WTC11 (cell line): ENCODE data around the gene DOC2A. TPM values are rescaled to one million over a fixed set of nuclear protein-coding genes. Genes with fewer than 3 reads are reported as not detected.

Source experiments
- CREB1 ChIP-seq: sonication (generic); formaldehyde crosslinking; IDR thresholded peaks from 2 replicates; pipeline ENCODE4 v1.8.0; 2023; ENCODE audit warnings: mild to moderate bottlenecking, missing genetic modification reagents
- CREM ChIP-seq: sonication (generic); formaldehyde crosslinking; IDR thresholded peaks from 2 replicates; pipeline ENCODE4 v1.8.1; 2022; ENCODE audit warnings: mild to moderate bottlenecking, missing genetic modification reagents, moderate library complexity
- NR1H2 ChIP-seq: sonication (generic); formaldehyde crosslinking; IDR thresholded peaks from 2 replicates; pipeline ENCODE4 v1.9.0; 2021; ENCODE audit warnings: mild to moderate bottlenecking, moderate library complexity, missing genetic modification reagents
- RORB ChIP-seq: fragments of 250-450 bp; sonication (Bioruptor Pico); IDR thresholded peaks from 2 replicates; pipeline ENCODE4 v1.9.0; 2021; ENCODE audit warnings: mild to moderate bottlenecking
- SP1 ChIP-seq: sonication (generic); formaldehyde crosslinking; conservative IDR thresholded peaks from 2 replicates; pipeline ENCODE4 v1.8.1; 2022; ENCODE audit warnings: missing genetic modification reagents
- TCF7 ChIP-seq: sonication (generic); formaldehyde crosslinking; IDR thresholded peaks from 2 replicates; pipeline ENCODE4 v1.8.0; 2022; ENCODE audit warnings: mild to moderate bottlenecking, low read depth, missing genetic modification reagents, moderate library complexity
- TP53 ChIP-seq: sonication (generic); formaldehyde crosslinking; IDR thresholded peaks from 2 replicates; pipeline ENCODE4 v1.8.1; 2023; ENCODE audit warnings: mild to moderate bottlenecking, missing genetic modification reagents
- ZBTB21 ChIP-seq: sonication (generic); formaldehyde crosslinking; IDR thresholded peaks from 2 replicates; pipeline ENCODE4 v1.8.1; 2023; ENCODE audit warnings: mild to moderate bottlenecking, missing genetic modification reagents, borderline replicate concordance
- ZNF219 ChIP-seq: sonication (generic); formaldehyde crosslinking; IDR thresholded peaks from 2 replicates; pipeline ENCODE4 v1.8.0; 2023; ENCODE audit warnings: missing genetic modification reagents, mild to moderate bottlenecking, borderline replicate concordance
- ZNF232 ChIP-seq: sonication (generic); formaldehyde crosslinking; IDR thresholded peaks from 2 replicates; pipeline ENCODE4 v1.8.0; 2022; ENCODE audit warnings: mild to moderate bottlenecking, missing genetic modification reagents
- ZNF671 ChIP-seq: fragments of 250-450 bp; sonication (Bioruptor Pico); IDR thresholded peaks from 2 replicates; pipeline ENCODE4 v1.8.0; 2021; ENCODE audit warnings: mild to moderate bottlenecking
- total RNA-seq: library from RNA; stranded (reverse); gene quantifications from 3 replicates; pipeline ENCODE4 v1.2.3, GENCODE V29; 2021
- TF ChIP-seq, protein P1 (sequence below): fragments of 250-450 bp; sonication (Bioruptor Pico); IDR thresholded peaks from 2 replicates; pipeline ENCODE4 v1.9.0; 2021; ENCODE audit warnings: moderate library complexity, mild to moderate bottlenecking, inconsistent platforms, borderline replicate concordance
- TF ChIP-seq, protein P2 (sequence below): fragments of 250-450 bp; sonication (Bioruptor Pico); IDR thresholded peaks from 2 replicates; pipeline ENCODE4 v1.9.0; 2021; ENCODE audit warnings: mild to moderate bottlenecking, borderline replicate concordance
- TF ChIP-seq, protein P3 (sequence below): fragments of 250-450 bp; sonication (Bioruptor Pico); conservative IDR thresholded peaks from 2 replicates; pipeline ENCODE4 v1.9.0; 2021; ENCODE audit warnings: mild to moderate bottlenecking
- TF ChIP-seq, protein P4 (sequence below): sonication (generic); formaldehyde crosslinking; conservative IDR thresholded peaks from 2 replicates; pipeline ENCODE4 v1.8.1; 2022; ENCODE audit warnings: mild to moderate bottlenecking, missing genetic modification reagents
- TF ChIP-seq, protein P5 (sequence below): sonication (generic); formaldehyde crosslinking; IDR thresholded peaks from 2 replicates; pipeline ENCODE4 v1.8.0; 2023; ENCODE audit warnings: missing genetic modification reagents, mild to moderate bottlenecking, borderline replicate concordance
- TF ChIP-seq, protein P6 (sequence below): sonication (generic); formaldehyde crosslinking; IDR thresholded peaks from 2 replicates; pipeline ENCODE4 v1.8.0; 2023; ENCODE audit warnings: missing genetic modification reagents
- TF ChIP-seq, protein P7 (sequence below): sonication (generic); formaldehyde crosslinking; IDR thresholded peaks from 2 replicates; pipeline ENCODE4 v1.8.1; 2022; ENCODE audit warnings: mild to moderate bottlenecking, missing genetic modification reagents, moderate library complexity, borderline replicate concordance
- TF ChIP-seq, protein P8 (sequence below): fragments of 250-450 bp; sonication (Bioruptor Pico); IDR thresholded peaks from 2 replicates; pipeline ENCODE4 v1.8.0; 2021; ENCODE audit warnings: mild to moderate bottlenecking
- TF ChIP-seq, protein P9 (sequence below): sonication (generic); formaldehyde crosslinking; IDR thresholded peaks from 2 replicates; pipeline ENCODE4 v1.8.1; 2023; ENCODE audit warnings: mild to moderate bottlenecking, moderate library complexity, missing genetic modification reagents

Gene DOC2A
- total RNA-seq, 1 experiment from 2014 or later: 10.8 TPM

DNA sequence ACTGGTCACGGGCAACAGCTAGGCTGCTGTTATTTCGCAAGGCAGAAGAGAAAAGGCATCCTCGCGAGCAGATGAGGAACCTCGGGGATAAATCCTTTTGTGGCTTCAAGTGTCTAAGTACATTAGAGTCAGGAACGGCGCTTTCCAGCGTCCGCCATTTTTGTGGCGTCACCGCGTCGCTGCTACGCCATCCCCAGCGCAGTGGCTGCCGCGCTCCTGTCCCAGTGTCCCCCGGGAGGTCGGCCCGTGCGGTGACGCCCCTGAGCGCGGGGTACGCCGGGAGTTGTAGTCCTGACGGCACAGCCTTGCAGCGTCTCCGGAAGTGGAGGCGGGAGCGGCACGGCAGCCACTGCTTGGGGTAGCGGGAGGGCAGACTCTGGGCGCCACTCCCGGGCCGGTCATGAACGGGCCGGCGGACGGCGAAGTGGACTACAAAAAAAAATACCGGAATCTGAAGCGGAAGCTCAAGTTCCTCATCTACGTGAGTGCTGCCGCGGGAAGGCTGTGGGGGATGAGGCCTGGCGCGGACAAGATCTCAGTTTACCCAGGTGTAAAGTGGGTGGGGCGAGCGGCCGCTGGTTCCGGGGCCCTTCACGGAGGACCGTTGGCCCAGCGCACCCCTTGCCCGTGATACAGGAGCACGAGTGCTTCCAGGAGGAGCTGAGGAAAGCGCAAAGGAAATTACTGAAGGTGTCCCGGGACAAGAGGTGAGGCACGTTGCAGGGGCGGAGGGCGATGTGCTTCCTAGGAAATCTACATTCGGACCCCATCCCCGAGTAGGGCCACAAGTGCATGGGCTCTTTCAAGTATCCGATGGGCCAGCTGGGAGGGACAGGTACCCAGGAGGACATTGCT lies 14.7 kb downstream of the DOC2A start, which contains the start of gene INO80E (continued):
- TF ChIP-seq, protein P1, sequence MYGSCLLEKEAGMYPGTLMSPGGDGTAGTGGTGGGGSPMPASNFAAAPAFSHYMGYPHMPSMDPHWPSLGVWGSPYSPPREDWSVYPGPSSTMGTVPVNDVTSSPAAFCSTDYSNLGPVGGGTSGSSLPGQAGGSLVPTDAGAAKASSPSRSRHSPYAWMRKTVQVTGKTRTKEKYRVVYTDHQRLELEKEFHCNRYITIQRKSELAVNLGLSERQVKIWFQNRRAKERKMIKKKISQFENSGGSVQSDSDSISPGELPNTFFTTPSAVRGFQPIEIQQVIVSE: no peak
- TF ChIP-seq, protein P2, sequence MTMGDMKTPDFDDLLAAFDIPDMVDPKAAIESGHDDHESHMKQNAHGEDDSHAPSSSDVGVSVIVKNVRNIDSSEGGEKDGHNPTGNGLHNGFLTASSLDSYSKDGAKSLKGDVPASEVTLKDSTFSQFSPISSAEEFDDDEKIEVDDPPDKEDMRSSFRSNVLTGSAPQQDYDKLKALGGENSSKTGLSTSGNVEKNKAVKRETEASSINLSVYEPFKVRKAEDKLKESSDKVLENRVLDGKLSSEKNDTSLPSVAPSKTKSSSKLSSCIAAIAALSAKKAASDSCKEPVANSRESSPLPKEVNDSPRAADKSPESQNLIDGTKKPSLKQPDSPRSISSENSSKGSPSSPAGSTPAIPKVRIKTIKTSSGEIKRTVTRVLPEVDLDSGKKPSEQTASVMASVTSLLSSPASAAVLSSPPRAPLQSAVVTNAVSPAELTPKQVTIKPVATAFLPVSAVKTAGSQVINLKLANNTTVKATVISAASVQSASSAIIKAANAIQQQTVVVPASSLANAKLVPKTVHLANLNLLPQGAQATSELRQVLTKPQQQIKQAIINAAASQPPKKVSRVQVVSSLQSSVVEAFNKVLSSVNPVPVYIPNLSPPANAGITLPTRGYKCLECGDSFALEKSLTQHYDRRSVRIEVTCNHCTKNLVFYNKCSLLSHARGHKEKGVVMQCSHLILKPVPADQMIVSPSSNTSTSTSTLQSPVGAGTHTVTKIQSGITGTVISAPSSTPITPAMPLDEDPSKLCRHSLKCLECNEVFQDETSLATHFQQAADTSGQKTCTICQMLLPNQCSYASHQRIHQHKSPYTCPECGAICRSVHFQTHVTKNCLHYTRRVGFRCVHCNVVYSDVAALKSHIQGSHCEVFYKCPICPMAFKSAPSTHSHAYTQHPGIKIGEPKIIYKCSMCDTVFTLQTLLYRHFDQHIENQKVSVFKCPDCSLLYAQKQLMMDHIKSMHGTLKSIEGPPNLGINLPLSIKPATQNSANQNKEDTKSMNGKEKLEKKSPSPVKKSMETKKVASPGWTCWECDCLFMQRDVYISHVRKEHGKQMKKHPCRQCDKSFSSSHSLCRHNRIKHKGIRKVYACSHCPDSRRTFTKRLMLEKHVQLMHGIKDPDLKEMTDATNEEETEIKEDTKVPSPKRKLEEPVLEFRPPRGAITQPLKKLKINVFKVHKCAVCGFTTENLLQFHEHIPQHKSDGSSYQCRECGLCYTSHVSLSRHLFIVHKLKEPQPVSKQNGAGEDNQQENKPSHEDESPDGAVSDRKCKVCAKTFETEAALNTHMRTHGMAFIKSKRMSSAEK (CRISPR knock-in tag): no peak
- TF ChIP-seq, protein P3, sequence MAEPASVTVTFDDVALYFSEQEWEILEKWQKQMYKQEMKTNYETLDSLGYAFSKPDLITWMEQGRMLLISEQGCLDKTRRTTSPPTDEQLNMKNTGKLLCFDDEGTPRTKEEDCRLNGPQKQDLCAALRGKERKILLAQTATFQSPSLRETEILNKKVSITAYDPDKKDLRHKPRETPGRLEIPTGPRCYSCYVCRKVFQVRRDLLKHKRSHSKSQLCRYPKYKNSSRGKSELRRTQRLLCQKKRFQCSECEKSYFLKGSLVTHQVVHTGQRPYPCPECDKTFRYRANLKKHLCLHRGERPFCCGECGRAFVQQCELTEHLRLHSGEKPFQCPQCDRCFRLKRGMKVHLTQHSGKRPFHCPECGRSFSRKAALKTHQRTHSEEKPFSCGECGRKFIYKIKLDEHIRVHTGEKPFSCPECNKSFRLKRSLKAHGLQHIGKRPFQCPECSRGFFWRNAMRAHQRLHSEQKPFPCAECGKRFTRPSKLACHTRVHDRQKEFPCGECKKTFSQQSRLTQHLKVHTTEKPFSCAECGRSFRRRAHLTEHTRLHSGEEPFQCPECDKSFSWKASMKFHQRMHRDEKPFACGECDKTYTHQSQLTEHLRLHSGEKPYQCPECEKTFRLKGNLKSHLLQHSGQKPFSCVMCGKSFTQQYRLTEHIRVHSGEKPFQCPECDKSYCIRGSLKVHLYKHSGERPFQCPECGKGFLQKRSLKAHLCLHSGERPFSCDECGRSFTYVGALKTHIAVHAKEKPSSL (CRISPR knock-in tag): no peak
- TF ChIP-seq TP53: no peak
- TF ChIP-seq, protein P4, sequence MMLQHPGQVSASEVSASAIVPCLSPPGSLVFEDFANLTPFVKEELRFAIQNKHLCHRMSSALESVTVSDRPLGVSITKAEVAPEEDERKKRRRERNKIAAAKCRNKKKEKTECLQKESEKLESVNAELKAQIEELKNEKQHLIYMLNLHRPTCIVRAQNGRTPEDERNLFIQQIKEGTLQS (CRISPR knock-in tag): no peak
- TF ChIP-seq, protein P5, sequence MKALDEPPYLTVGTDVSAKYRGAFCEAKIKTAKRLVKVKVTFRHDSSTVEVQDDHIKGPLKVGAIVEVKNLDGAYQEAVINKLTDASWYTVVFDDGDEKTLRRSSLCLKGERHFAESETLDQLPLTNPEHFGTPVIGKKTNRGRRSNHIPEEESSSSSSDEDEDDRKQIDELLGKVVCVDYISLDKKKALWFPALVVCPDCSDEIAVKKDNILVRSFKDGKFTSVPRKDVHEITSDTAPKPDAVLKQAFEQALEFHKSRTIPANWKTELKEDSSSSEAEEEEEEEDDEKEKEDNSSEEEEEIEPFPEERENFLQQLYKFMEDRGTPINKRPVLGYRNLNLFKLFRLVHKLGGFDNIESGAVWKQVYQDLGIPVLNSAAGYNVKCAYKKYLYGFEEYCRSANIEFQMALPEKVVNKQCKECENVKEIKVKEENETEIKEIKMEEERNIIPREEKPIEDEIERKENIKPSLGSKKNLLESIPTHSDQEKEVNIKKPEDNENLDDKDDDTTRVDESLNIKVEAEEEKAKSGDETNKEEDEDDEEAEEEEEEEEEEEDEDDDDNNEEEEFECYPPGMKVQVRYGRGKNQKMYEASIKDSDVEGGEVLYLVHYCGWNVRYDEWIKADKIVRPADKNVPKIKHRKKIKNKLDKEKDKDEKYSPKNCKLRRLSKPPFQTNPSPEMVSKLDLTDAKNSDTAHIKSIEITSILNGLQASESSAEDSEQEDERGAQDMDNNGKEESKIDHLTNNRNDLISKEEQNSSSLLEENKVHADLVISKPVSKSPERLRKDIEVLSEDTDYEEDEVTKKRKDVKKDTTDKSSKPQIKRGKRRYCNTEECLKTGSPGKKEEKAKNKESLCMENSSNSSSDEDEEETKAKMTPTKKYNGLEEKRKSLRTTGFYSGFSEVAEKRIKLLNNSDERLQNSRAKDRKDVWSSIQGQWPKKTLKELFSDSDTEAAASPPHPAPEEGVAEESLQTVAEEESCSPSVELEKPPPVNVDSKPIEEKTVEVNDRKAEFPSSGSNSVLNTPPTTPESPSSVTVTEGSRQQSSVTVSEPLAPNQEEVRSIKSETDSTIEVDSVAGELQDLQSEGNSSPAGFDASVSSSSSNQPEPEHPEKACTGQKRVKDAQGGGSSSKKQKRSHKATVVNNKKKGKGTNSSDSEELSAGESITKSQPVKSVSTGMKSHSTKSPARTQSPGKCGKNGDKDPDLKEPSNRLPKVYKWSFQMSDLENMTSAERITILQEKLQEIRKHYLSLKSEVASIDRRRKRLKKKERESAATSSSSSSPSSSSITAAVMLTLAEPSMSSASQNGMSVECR (CRISPR knock-in tag): 0 out of 2 replicates have a peak, but pooled peaks have one; percentile 30
- TF ChIP-seq, protein P6, sequence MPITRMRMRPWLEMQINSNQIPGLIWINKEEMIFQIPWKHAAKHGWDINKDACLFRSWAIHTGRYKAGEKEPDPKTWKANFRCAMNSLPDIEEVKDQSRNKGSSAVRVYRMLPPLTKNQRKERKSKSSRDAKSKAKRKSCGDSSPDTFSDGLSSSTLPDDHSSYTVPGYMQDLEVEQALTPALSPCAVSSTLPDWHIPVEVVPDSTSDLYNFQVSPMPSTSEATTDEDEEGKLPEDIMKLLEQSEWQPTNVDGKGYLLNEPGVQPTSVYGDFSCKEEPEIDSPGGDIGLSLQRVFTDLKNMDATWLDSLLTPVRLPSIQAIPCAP: no peak
- TF ChIP-seq ZNF219 (CRISPR knock-in tag): no peak
- no peak for TF ChIP-seq ZNF671 (CRISPR knock-in tag)
- TF ChIP-seq, protein P7, sequence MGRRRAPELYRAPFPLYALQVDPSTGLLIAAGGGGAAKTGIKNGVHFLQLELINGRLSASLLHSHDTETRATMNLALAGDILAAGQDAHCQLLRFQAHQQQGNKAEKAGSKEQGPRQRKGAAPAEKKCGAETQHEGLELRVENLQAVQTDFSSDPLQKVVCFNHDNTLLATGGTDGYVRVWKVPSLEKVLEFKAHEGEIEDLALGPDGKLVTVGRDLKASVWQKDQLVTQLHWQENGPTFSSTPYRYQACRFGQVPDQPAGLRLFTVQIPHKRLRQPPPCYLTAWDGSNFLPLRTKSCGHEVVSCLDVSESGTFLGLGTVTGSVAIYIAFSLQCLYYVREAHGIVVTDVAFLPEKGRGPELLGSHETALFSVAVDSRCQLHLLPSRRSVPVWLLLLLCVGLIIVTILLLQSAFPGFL (CRISPR knock-in tag): 0 out of 2 replicates have a peak, but pooled peaks have one; percentile 38
- TF ChIP-seq CREB1 (CRISPR knock-in tag): no peak
- TF ChIP-seq TCF7 (CRISPR knock-in tag): no peak
- TF ChIP-seq, protein P8, sequence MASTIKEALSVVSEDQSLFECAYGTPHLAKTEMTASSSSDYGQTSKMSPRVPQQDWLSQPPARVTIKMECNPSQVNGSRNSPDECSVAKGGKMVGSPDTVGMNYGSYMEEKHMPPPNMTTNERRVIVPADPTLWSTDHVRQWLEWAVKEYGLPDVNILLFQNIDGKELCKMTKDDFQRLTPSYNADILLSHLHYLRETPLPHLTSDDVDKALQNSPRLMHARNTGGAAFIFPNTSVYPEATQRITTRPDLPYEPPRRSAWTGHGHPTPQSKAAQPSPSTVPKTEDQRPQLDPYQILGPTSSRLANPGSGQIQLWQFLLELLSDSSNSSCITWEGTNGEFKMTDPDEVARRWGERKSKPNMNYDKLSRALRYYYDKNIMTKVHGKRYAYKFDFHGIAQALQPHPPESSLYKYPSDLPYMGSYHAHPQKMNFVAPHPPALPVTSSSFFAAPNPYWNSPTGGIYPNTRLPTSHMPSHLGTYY (CRISPR knock-in tag): no peak
- TF ChIP-seq CREM (CRISPR knock-in tag): peak; percentile 95
- no peak for TF ChIP-seq ZNF232 (CRISPR knock-in tag)
- no peak for TF ChIP-seq NR1H2 (CRISPR knock-in tag)
- peak; percentile 92 for TF ChIP-seq ZBTB21
- TF ChIP-seq, protein P9, sequence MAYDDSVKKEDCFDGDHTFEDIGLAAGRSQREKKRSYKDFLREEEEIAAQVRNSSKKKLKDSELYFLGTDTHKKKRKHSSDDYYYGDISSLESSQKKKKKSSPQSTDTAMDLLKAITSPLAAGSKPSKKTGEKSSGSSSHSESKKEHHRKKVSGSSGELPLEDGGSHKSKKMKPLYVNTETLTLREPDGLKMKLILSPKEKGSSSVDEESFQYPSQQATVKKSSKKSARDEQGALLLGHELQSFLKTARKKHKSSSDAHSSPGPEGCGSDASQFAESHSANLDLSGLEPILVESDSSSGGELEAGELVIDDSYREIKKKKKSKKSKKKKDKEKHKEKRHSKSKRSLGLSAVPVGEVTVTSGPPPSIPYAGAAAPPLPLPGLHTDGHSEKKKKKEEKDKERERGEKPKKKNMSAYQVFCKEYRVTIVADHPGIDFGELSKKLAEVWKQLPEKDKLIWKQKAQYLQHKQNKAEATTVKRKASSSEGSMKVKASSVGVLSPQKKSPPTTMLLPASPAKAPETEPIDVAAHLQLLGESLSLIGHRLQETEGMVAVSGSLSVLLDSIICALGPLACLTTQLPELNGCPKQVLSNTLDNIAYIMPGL (CRISPR knock-in tag): peak; percentile 56; the same call in 1 of the 2 replicates
- no peak for TF ChIP-seq RORB
- peak; percentile 96 for TF ChIP-seq SP1 (CRISPR knock-in tag)
